CD4-positive, alpha-beta T cell (primary cell): ENCODE results near the gene RAB3B. TPM values are rescaled to one million over a fixed set of nuclear protein-coding genes. Genes with fewer than 3 reads are reported as not detected.

Source experiments
- ATAC-seq: fragments of 200-7000 bp; cut with Tn5 transposase; one replicate; pipeline ENCODE4 v1.10.0; 2022; ENCODE audit warnings: mild to moderate bottlenecking; ENCODE audit not compliant: poor library complexity
- CTCF ChIA-PET: fragments of 350-600 bp; sonication (Branson Sonifier 250); formaldehyde crosslinking; loops from one replicate; lab custom pipeline; 2021; ENCODE audit warnings: antibody characterized with exemption, inconsistent platforms; lab: Charles Lee
- POLR2A ChIA-PET: fragments of 350-600 bp; sonication (Branson Sonifier 250); formaldehyde crosslinking; loops from one replicate; lab custom pipeline; 2021; ENCODE audit warnings: antibody characterized with exemption, inconsistent platforms; lab: Charles Lee
- DNase-seq, 14 experiments: peaks; one replicate each; pipeline ENCODE4 v3.0.0-alpha.2; 2013 to 2020; ENCODE audit warnings: mixed read lengths in 2 of 14
- H3K27ac ChIP-seq, 2 donors: one replicate each; pipeline versions ENCODE4 v1.5.1 to v1.7.0; 2013; ENCODE audit warnings: low read length in 2 of 2, low read depth in 1 of 2, mild to moderate bottlenecking in 1 of 2
- H3K27me3 ChIP-seq, 2 experiments: 1 replicate in 1 of 2; 2 replicates in 1 of 2; pipeline versions ENCODE4 v1.6.1 to v1.7.0; 2013; ENCODE audit warnings: low read length in 2 of 2, control low read depth in 1 of 2, mild to moderate bottlenecking in 1 of 2, moderate library complexity in 1 of 2; ENCODE audit not compliant: insufficient read depth in 2 of 2, control insufficient read depth in 1 of 2
- H3K36me3 ChIP-seq: one replicate; pipeline ENCODE4 v1.6.1; 2013; ENCODE audit warnings: low read length, control low read depth; ENCODE audit not compliant: insufficient read depth
- H3K4me1 ChIP-seq: one replicate; pipeline ENCODE4 v1.6.1; 2013; ENCODE audit warnings: low read length, control low read depth; ENCODE audit not compliant: insufficient read depth
- H3K4me3 ChIP-seq: one replicate; pipeline ENCODE4 v1.5.1; 2013; ENCODE audit warnings: mild to moderate bottlenecking, low read length, moderate library complexity
- H3K9me3 ChIP-seq, 2 experiments: 1 replicate in 1 of 2; 2 replicates in 1 of 2; pipeline versions ENCODE4 v1.6.1 to v1.7.0; 2013; ENCODE audit warnings: low read length in 2 of 2, mild to moderate bottlenecking in 2 of 2, control low read depth in 1 of 2, moderate library complexity in 1 of 2; ENCODE audit not compliant: control insufficient read depth in 1 of 2, insufficient read depth in 1 of 2
- H3K27ac Mint-ChIP-seq: one replicate; pipeline ENCODE4 v1.8.0; 2020; ENCODE audit warnings: mixed read lengths
- H3K27me3 Mint-ChIP-seq: one replicate; pipeline ENCODE4 v1.8.0; 2021; ENCODE audit warnings: mixed read lengths
- H3K36me3 Mint-ChIP-seq: one replicate; pipeline ENCODE4 v1.8.0; 2021; ENCODE audit warnings: low read depth, mixed read lengths
- H3K4me1 Mint-ChIP-seq: one replicate; pipeline ENCODE4 v1.8.0; 2021; ENCODE audit warnings: low read depth, mixed read lengths
- H3K4me3 Mint-ChIP-seq: one replicate; pipeline ENCODE4 v1.8.0; 2020; ENCODE audit warnings: mild to moderate bottlenecking, mixed read lengths
- H3K9me3 Mint-ChIP-seq: one replicate; pipeline ENCODE4 v1.8.0; 2020; ENCODE audit warnings: mixed read lengths
- CTCF ChIP-seq: fragments of 200-600 bp; IDR thresholded peaks from one replicate; pipeline ENCODE4 v1.8.0; 2022; ENCODE audit warnings: antibody characterized with exemption, mild to moderate bottlenecking
- intact Hi-C, 2 experiments: fragments of 100-400 bp; cut with DNase I in 1 of 2; cut with micrococcal nuclease in 1 of 2; formaldehyde crosslinking; loops; one replicate each; pipeline versions ENCODE4 v1.15.1 to v1.9.0; 2023 to 2025; cut with DNase I, micrococcal nuclease
- total RNA-seq, 174 experiments: library from RNA in 2 of 174; stranded (reverse) in 2 of 174; gene quantifications; one replicate each; pipeline ENCODE4 v1.2.3 and lab custom pipeline; 2021 to 2026

The RAB3B gene
- total RNA-seq, 2 experiments from 2014 or later, result not detected

GRCh38 chr1:51958824-51959223 lies 31.7 kb downstream of the RAB3B start:
- intact Hi-C loops, result no loop called here
- CTCF ChIA-PET, result no interaction called here
- Histone ChIP-seq H3K36me3 (no peaks in the 10 kb centered on the region), H3K9me3 (no peaks in the 10 kb centered on the region), H3K27me3 (no peaks in the 10 kb centered on the region), H3K4me3 (no peak overlapping the region), H3K27ac (no peak overlapping the region), H3K4me1 (no peaks in the 10 kb centered on the region)
- H3K4me3 Mint-ChIP-seq, result no peak overlapping the region
- no peak overlapping the region for H3K27ac Mint-ChIP-seq
- no peak for DNase-seq
- no peaks in the 10 kb centered on the region for H3K36me3 Mint-ChIP-seq
- ATAC-seq, result no peak
- no peaks in the 10 kb centered on the region for H3K9me3 Mint-ChIP-seq
- H3K4me1 Mint-ChIP-seq, result no peaks in the 10 kb centered on the region
- TF ChIP-seq CTCF, result no peak
- H3K27me3 Mint-ChIP-seq, result peaks cover 4% of the 10 kb centered on the region
- POLR2A ChIA-PET, result no interaction called here

- no peaks in the 10 kb centered on the region for H3K27me3 ChIP-seq
- Mint-ChIP-seq H3K4me1 (no peaks in the 10 kb centered on the region), H3K27me3 (peaks cover 4% of the 10 kb centered on the region), H3K4me3 (no peak overlapping the region), H3K27ac (no peak overlapping the region), H3K9me3 (no peaks in the 10 kb centered on the region), H3K36me3 (no peaks in the 10 kb centered on the region)
- no peaks in the 10 kb centered on the region for H3K4me1 ChIP-seq
- H3K27ac ChIP-seq, result no peak overlapping the region
- CTCF ChIA-PET, result no interaction called here
- no peak overlapping the region for H3K4me3 ChIP-seq
- DNase-seq (no peak), ATAC-seq (no peak)
- POLR2A ChIA-PET, result no interaction called here
- TF ChIP-seq CTCF, result no peak
- intact Hi-C loops, result no loop called here
- no peaks in the 10 kb centered on the region for H3K36me3 ChIP-seq
- no peaks in the 10 kb centered on the region for H3K9me3 ChIP-seq
Measured at GRCh38 chr1:51957618-51958017, 32.9 kb downstream of the RAB3B start.

GRCh38 chr1:51956528-51957509 lies 33.7 kb downstream of the RAB3B start:
- peaks cover 4% of the 10 kb centered on the region for H3K27me3 Mint-ChIP-seq
- no peaks in the 10 kb centered on the region for H3K9me3 Mint-ChIP-seq
- ChIA-PET POLR2A (no interaction called here), CTCF (no interaction called here)
- Histone ChIP-seq H3K27ac (no peak overlapping the region), H3K4me1 (no peaks in the 10 kb centered on the region), H3K9me3 (no peaks in the 10 kb centered on the region), H3K27me3 (no peaks in the 10 kb centered on the region), H3K4me3 (no peak overlapping the region), H3K36me3 (no peaks in the 10 kb centered on the region)
- no peaks in the 10 kb centered on the region for H3K36me3 Mint-ChIP-seq
- H3K27ac Mint-ChIP-seq, result no peak overlapping the region
- TF ChIP-seq CTCF, result no peak
- H3K4me1 Mint-ChIP-seq, result no peaks in the 10 kb centered on the region
- DNase-seq (no peak), ATAC-seq (no peak)
- no peak overlapping the region for H3K4me3 Mint-ChIP-seq
- intact Hi-C loops, result no loop called here
